Stimulated activated CD4-positive, alpha-beta T cell treated with anti-CD3 and anti-CD28 coated beads, Interleukin-12 subunit alpha, Interleukin-12 subunit beta, amount 100 ng/mL, for 24 hours (primary cell): ENCODE measurements around the gene SPTSSA.
A peak's percentile ranks its signal among the peaks of the same experiment; 100 is the strongest.
"Not testable (repeated sequence)": the region's sequence is repeated elsewhere in the genome, so short reads cannot be mapped to it uniquely, and the experiment has no call there.

Experiments used
- DNase-seq, 2 experiments: peaks; one replicate each; pipeline ENCODE4 v3.0.0-alpha.2; 2020; ENCODE audit warnings: low read depth in 2 of 2

The SPTSSA gene, protein sequence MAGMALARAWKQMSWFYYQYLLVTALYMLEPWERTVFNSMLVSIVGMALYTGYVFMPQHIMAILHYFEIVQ

DNA sequence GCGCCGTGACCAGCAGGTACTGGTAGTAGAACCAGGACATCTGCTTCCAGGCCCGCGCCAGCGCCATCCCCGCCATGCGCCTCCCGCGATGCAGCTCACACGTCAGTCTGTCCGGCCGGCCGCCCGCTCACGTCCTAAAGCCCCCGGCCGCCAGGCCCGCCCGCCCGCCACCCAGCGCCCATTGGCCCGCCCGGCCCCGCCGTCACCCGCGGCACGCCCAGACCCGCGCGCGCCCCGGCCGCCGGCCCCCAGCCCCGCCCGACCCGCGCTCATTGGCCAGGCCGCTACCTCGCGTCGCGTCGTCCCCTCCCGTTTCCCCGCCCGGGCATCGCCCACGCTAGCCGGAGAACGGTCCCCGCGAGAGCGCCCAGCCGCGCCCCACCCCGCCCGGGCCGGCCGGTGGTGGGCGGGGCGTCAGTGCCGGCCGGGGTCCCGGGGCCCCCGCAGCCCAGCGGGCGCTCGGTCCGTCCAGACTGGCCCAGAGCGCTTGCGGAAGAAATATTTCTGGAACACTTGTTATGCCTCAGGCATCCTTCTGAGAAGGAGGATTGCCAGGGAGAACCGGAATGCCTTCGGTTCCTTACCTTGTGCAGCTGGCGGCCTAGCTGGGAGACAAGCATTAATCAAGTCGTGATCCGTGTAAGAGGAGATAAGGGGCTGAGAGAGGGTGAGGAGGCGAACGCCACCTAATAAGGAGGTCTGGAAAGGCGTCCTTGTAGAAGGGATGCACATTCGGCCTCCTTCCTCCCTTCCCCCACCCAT is at the start of gene SPTSSA:
TSS of gene SPTSSA (minus strand) at position 109 of the 762 bp plus-strand sequence. CDS start at position 76, 33 bp downstream.
- DNase-seq, result peak; percentile 81 to 85

DNA sequence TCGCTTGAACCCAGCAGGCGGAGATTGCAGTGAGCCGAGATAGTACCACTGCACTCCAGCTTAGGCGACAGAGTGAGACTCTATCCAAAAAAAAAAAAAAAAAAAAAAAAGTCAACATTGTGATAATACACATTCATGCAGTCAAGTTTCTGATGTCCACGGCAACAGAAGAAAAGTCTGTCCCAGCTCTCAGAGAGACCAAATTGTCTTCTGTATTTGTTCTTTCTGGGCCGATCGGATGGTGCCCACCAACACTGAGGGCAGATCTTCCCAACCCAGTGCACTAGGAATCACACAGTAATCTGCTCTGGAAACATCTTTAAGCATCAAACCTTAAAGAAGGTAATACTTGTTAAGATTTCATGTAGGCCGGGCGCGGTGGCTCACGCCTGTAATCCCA is 45.8 kb upstream of the SPTSSA start:
- no peak for DNase-seq

DNA sequence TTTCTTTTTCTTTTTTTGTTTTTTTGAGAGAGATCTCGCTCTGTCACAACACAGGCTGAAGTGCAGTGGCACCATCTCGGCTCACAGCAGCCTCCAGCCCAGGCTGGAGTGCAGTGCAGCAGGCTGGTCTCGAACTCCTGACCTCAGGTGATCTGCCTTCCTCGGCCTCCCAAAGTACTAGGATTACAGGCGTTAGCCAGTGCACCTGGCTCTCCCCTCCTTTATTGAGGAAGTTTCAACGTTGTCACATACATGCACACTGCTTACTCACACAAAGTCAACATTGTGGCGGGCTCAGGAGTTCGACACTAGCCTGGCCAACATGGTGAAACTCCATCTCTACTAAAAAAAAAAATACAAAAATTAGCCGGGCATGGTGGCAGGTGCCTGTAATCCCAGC is 45.4 kb upstream of the SPTSSA start:
- DNase-seq, result no peak

DNA sequence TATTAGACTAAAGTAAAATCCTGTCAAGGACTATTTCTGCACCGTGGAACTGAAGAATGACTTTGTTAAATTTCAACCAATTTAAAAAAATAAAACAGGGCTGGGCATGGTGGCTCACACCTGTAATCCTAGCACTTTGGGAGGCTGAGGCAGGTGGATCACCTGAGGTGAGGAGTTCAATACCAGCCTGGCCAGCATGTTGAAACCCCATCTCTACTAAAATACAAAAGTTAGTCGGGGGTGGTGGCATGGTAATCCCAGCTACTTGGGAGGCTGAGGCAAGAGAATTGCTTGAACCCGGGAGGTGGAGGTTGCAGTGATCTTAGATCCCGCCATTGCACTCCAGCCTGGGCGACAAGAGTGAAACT is 43.1 kb upstream of the SPTSSA start:
- DNase-seq, result not testable (repeated sequence)

DNA sequence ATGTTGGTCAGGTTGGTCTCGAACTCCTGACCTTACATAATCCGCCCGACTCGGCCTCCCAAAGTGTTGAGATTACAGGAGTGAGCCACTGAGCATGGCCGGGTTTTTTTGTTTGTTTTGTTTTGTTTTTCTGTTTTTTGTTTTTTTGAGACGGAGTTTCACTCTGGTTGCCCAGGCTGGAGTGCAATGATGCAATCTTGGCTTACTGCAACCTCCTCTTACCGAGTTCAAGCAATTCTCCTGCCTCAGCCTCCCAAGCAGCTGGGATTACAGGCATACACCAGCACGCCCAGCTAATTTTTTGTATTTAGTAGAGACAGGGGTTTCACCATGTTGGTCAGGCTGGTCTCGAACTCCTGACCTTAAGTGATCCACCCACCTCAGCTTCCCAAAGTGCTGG is 42.0 kb upstream of the SPTSSA start:
- not testable (repeated sequence) for DNase-seq

DNA sequence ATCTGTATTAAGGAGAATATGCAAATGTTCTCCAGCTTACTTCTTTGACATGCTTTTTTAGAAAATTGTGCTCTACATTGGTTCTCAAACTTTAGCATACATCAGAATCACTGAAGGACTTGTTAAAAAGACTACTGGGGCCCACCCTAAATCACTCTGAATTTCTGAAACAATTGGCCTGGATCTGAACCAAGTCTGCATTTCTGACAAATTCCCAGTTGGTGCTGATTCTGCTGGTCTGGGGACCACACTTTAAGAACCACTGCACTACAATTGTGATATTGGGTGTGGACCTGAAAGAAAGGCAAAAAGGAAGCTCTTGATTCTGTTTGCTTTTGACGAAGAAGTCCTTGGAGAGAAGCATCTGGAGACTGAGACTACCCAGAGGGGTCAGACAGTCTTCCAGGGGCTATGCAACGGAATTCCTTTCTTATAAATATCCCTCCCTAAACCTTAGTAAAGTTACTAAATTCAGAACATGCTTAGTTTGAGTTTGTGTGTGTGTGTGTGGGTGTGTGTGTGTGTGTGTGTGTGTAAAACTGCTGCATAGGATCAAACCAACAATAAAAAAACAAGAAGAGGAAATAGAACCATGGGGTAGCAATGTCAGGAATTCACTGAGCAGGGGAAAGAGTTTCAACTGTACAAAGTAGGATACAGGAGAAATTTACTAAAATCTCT is 40.6 kb upstream of the SPTSSA start:
- DNase-seq, result no peak

DNA sequence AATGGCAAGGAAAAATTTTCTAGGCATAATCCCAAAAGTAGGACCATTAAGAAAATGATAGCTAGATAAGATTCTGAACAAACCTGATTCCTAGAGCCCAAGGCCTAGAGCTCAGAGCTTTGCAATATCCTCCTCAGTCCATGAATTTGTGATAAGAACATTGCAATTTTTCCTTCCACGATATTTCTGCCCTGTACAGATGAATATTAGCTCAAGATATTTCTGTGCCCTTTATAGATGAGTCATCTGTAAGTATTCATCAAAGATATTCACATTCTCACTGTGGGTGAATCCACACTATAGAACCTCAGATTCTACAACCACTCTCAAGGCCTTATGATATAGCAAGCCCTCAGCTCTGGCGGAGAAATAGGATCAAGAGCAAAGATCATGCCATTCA is 40.0 kb upstream of the SPTSSA start:
- DNase-seq, result no peak

DNA sequence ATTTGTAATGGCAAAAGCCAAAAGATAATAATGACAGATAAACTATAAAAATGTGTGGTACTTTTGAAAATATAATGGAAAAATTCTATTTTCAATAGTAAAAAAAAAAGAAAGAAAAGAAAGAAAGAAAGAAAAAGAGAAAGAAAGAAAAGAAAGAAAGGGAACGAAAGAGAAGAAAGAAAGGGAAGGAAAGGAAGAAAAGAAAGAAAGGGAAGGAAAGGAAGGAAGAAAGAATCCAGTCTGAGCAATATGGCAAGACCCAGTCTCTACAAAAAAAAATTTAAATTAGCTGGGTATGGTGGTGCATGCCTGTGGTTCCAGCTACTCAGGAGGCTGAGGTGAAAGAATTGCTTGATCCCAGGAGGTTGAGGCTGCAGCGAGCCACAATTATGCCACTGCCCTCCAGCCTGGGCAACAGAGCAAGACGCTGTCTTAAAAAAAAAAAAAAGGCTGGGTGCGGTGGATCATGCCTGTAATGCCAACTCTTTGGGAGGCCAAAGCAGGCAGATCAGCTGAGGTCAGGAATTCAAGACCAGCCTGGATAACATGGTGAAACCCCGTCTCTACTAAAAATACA is 39.1 kb upstream of the SPTSSA start:
- DNase-seq, result no peak

DNA sequence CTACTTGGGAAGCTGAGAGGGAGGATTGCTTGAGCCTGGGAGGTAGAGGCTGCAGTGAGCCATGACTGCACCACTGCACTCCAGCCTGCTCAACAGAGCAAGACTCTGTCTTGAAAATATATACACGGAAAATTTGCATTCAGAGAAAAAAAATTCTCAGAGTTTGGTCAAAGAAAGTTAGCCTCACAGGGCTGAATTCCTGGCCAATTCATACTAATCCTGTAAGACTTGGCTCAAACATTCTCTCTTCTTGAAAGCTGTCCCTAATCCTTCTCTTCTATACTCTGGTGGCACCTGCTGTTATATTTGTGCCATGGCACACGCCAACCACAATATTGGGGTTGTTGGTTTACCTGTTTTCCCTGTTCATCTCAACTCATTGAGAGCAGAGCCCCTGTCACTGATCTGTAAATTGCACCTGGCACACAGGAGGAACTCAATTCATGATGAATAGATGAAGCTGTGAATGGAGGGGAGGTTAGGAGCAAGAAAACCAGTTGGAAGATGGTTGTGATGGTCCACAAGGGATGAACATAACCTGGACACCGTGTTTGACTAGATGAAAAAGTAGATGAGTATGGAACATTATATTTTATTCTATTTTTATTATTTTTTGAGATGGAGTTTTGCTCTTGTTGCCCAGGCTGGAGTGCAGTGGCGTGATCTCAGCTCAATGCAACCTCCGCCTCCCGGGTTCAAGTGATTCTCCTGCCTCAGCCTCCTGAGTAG is 36.8 kb upstream of the SPTSSA start:
- no peak for DNase-seq

DNA sequence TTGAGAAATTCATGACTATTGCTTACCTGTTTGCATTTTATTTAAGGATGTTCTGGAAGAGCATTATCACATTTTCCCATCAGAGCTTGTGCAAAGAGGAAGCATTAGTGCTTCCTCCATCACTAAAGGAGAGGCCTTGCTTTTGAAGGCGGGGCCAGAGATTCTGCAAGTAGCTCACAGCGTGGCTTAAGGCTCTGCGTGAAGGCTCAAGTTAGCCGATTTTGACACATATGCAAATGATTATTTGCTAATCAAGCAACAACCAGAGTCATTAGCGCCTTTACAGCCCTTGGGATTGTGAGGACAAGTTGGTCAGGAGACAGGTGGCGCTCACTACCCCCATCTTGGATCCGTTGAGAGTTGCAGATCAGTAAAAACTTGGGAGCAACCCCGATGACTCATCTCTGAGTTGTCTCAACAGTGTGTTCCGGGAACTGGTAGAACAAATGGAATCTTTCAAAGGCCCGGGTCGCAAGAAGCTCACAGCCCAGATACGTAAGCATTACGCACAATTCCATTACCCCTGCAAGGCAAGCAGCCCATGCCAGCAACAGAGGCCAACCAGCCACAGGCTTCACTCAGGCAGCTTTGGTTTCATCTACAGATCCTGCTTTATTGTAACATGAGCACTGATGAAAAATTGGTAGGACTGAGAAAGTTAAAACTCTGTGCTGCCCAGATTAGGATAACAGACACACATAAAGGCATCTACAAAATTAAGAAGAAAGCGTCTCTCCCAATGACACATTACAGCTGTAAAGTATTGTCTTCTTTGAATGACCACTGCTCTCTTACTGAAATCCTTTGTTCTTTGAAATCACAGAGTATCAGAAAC is 34.9 kb upstream of the SPTSSA start:
- no peak for DNase-seq

DNA sequence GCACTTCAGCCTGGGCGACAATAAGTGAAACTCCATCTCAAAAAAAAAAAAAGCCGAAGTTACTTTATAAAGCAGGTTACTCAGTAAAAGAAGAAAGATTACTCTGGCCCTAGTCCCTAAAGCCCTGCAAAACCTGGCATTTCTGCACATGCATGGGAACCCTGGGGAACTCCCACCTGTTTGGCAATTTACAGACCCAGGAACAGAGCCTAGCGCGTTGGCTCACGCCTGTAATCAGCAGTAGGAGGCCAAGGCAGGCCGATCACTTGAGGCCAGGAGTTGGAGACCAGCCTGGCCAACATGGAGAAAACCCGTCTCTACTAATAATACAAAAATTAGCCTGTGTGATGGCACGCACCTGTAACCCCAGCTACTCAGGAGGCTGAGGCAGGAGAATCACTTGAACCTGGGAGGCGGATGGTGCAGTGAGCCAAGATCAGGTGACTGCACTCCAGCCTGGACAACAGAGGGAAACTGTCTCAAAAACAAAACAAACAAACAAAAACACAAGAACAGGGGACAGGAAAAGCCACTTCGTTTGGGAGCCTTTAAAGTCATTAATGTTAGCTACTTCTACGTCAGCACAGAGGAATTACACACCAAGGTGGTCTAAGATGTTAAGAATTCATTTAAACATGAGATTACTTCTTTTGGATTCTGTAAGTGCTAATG is 34.1 kb upstream of the SPTSSA start:
- DNase-seq, result no peak

DNA sequence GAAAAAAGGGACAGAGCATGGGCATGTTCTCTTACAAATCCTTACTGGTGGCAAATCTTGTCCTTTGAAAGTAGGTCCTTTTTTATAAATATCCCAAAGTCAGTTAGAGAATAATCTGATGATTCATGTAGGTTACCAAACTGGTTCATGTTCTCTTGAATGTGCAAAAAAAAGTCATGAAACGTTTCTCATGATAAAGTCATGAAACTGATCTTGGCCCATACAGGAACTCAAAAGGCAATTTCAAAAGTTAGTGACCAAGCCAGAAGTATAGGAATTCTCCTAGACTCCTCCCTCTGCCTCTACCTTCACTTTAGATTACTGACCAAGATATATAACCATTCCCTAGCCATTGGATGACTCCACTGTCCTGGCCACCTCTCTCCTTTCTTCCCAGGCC is 27.3 kb upstream of the SPTSSA start:
- DNase-seq, result no peak

DNA sequence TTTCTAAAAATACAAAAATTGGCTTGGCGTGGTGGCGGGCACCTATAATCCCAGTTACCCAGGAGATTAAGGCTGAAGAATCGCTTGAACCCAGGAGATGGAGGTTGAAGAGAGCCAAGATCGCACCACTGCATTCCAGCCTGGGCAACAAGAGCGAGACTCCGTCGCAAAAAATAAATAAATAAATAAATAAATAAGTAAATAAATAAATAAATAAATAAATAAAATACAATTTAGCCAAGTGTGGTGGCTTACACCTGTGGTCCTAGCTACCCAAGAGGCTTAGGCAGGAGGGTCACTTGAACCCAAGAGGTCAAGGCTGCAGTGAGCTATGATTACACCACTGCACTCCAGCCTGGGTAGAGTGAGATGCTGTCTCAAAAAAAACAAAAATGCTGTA is 26.5 kb upstream of the SPTSSA start:
- no peak for DNase-seq

DNA sequence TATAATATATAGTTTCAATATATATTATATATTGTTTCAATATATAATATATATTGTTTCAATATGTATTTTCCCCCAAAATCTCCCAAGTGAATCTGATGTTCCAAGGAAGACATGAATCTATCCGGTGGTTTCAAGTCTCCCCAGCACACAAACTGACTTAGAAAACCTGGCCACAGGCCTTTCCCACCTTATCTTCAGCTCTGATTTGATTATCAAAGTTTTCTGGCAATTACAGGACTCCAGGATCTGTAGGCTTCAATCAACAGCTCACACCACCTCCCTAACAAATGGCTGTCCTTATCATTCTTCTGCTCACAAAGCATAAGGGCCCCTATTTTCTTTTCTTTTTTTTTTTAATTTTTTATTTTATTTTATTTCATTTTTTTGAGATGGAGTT is 22.7 kb upstream of the SPTSSA start:
- no peak for DNase-seq

DNA sequence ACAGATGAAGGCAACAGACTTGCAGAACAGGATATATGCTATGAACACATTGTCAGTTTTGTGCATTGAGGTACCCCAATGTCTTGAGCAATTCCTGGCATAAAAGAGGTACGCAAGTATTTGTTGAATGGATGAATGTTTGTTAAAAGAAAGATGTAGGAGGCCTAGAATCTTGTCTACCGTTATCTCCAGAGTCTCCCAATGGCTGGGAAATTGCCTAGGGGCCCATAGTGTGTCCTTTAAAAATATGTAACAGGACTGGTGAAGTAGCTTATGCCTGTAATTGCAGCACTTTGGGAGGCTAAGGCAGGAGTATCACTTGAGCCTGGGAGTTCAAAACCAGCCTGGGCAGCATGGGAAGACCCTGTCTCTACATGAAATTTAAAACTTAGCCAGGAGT is 20.4 kb upstream of the SPTSSA start:
- no peak for DNase-seq

DNA sequence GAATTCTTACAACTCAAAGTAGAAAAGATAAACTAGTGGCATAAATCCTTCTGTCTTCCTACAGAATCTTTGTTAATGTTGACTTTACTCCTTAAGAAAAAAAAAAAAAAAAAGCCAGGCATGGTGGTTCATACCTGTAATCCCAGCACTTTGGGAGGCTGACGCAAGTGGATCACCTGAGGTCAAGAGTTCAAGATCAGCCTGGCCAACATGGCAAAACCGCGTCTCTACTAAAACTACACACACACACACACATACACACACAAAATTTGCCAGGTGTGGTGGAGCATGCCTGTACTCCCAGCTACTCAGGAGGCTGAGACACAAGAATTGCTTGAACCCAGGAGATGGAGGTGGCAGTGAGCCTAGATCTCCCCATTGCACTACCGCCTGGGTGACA is 17.7 kb upstream of the SPTSSA start:
- no peak for DNase-seq

DNA sequence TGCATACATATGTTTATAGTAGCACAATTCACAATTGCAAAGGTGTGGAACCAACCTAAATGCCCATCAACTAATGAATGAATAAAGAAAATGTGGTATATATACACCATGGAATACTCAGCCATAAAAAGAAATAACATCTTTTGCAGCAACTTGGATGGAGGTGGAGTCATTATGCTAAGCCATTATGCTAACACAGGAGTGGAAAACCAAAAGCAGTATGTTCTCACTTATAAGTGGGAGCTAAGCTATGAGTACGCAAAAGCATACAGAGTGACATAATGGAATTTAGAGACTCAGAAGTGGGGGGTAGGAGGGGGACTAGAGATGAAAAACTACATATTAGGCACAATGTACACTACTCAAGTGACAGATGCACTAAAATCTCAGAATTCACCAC is 16.2 kb upstream of the SPTSSA start:
- no peak for DNase-seq

DNA sequence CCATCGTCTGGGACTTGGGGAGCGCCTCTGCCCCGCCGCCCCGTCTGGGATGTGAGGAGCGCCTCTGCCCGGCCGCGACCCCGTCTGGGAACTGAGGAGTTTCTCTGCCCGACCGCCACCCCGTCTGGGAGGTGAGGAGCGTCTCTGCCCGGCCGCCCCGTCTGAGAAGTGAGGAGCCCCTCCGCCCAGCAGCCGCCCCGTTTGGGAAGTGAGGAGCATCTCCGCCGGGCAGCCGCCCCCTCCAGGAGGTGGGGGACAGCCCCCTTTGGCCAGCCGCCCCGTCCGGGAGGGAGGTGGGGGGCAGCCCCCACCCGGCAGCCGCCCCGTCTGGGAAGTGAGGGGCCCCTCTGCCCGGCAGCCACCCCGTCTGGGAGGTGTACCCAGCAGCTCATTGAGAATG is 14.0 kb upstream of the SPTSSA start:
- not testable (repeated sequence) for DNase-seq

DNA sequence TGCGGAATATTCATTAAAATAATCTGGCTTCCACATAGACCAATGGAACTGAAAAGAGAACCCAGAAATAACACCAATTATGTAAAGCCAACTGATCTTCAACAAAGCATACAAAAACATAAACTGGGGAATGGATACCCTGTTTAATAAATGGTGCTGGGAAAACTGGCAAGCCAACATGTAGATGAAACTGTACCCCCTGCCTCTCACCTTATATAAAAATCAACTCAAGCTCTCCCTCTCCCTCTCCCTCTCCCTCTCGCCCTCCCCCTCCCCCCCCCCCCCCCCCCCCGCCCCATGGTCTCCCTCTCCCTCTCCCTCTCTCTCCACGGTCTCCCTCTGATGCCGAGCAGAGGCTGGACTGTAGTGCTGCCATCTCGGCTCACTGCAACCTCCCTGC is 13.1 kb upstream of the SPTSSA start:
- DNase-seq, result no peak

DNA sequence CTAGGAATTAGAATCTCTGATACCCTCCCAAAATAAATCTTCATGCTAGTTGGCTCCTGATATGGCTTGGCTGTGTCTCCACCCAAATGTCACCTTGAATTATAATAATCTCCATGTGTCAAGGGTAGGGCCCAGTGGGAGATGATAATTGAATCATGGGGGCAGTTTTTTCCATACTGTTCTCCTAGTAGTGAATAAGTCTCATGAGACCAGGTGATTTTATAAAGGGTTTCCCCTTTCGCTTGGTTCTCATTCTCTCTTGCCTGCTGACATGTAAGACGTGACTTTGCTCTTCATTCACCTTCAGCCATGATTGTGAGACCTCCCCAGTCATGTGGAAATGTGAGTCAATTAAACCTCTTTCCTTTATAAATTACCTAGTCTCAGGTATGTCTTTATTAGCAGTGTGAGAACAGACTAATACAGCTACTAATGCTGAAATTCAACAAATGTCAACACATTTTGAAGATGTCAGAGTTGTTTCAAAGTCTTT is 12.2 kb upstream of the SPTSSA start:
- no peak for DNase-seq
